Upper lobe of right lung (tissue), 1 donor: Measurements from ENCODE around the gene MRPS6. TPM values are rescaled to one million over a fixed set of nuclear protein-coding genes. Genes with fewer than 3 reads are reported as not detected.

ENCODE experiments used
- ATAC-seq: fragments of 200-7000 bp; cut with Tn5 transposase; one replicate; pipeline ENCODE4 v1.9.1; 2020; ENCODE audit warnings: mild to moderate bottlenecking, moderate library complexity
- DNase-seq: peaks from one replicate; pipeline ENCODE4 v3.0.0-alpha.2; 2020
- H3K27ac ChIP-seq: fragments of 200-600 bp; one replicate; pipeline ENCODE4 v1.8.0; 2022
- H3K27me3 ChIP-seq: fragments of 200-600 bp; one replicate; pipeline ENCODE4 v1.8.0; 2022; ENCODE audit warnings: mild to moderate bottlenecking
- H3K36me3 ChIP-seq: fragments of 200-600 bp; one replicate; pipeline ENCODE4 v1.8.0; 2022
- H3K4me1 ChIP-seq: fragments of 200-600 bp; one replicate; pipeline ENCODE4 v1.8.0; 2022
- H3K4me3 ChIP-seq: fragments of 200-600 bp; one replicate; pipeline ENCODE4 v1.8.0; 2022; ENCODE audit warnings: mild to moderate bottlenecking
- H3K9me3 ChIP-seq: fragments of 200-600 bp; one replicate; pipeline ENCODE4 v1.8.0; 2022
- CTCF ChIP-seq: fragments of 200-600 bp; IDR thresholded peaks from one replicate; pipeline ENCODE4 v1.8.0; 2022; ENCODE audit warnings: antibody characterized with exemption
- intact Hi-C: fragments of 100-400 bp; cut with DNase I; formaldehyde crosslinking; loops from one replicate; pipeline ENCODE4 v1.11.0; 2022
- total RNA-seq: library from RNA; stranded (reverse); fragmentation: NEBNext Ultra II Directional; extraction: Animal tissue kit (Norgen Biotek cat#: 25700); gene quantifications from one replicate; pipeline ENCODE4 v1.2.1, GENCODE V29; 2021
- donor health status: DM: no; HTN: yes; CAD: no; lungs with severe emphysema.

MRPS6 gene
- total RNA-seq, 1 donor from 2014 or later = 57.6 TPM

- no peaks in the 10 kb centered on the region for H3K36me3 ChIP-seq
- no peak for ATAC-seq
- no peak overlapping the region for H3K27ac ChIP-seq
- H3K9me3 ChIP-seq = no peaks in the 10 kb centered on the region
- H3K4me3 ChIP-seq = no peak overlapping the region
- intact Hi-C loops = no loop called here
- no peak for DNase-seq
- H3K27me3 ChIP-seq = no peaks in the 10 kb centered on the region
- H3K4me1 ChIP-seq = peaks cover 3% of the 10 kb centered on the region
- no peak for TF ChIP-seq CTCF
These were observed 35.7 kb downstream of the MRPS6 start for GRCh38 chr21:34109075-34109474.

GRCh38 chr21:34110594-34111202 is 37.3 kb downstream of the MRPS6 start:
- DNase-seq (no peak), ATAC-seq (no peak)
- no peak for TF ChIP-seq CTCF
- H3K36me3 ChIP-seq = no peaks in the 10 kb centered on the region
- H3K9me3 ChIP-seq = no peaks in the 10 kb centered on the region
- H3K4me3 ChIP-seq = no peak overlapping the region
- intact Hi-C loops = no loop called here
- H3K27ac ChIP-seq = no peak overlapping the region
- H3K27me3 ChIP-seq = no peaks in the 10 kb centered on the region
- H3K4me1 ChIP-seq = peaks cover 4% of the 10 kb centered on the region

DNA sequence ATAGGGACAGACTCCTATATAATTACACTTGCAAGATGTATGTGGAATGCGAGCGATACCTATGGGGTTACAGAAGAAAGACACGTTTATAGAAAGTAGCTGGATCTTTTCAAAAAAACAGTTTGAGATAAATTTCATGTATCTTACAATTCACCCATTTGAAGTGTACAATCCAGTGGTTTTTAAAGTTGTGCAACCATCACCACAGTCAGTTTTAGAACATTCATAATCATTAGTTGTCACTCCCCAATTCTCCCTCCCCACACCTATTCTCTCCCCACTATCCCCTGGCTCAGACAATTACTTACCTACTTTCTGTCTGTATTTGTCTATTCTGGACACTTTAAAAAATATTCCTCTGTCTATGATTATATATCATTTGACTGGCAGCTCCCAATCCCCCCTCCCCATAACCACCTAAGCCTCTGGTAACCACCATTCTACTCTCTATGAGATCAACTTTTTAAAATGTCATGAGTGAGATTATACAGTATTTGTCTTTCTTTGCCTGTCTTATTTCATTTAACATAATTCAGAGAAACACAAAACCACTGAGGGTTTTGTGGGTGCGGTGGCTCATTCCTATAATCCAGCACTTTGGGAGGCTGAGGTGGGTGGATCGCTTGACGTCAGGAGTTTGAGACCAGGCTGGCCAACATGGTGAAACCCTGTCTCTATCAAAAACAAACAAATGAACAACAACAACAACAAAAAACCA is 39.1 kb downstream of the MRPS6 start:
- no peaks in the 10 kb centered on the region for H3K27me3 ChIP-seq
- no peak for TF ChIP-seq CTCF
- H3K36me3 ChIP-seq = no peaks in the 10 kb centered on the region
- no peaks in the 10 kb centered on the region for H3K9me3 ChIP-seq
- no peak for ATAC-seq
- peaks cover 4% of the 10 kb centered on the region for H3K4me1 ChIP-seq
- DNase-seq = no peak
- H3K27ac ChIP-seq = no peak overlapping the region
- intact Hi-C loops = no loop called here
- no peak overlapping the region for H3K4me3 ChIP-seq

- DNase-seq (no peak), ATAC-seq (no peak)
- Histone ChIP-seq H3K27ac (no peak overlapping the region), H3K4me1 (peaks cover 4% of the 10 kb centered on the region), H3K4me3 (no peak overlapping the region), H3K9me3 (no peaks in the 10 kb centered on the region), H3K27me3 (no peaks in the 10 kb centered on the region), H3K36me3 (no peaks in the 10 kb centered on the region)
- intact Hi-C loops = no loop called here
- TF ChIP-seq CTCF = no peak
These were observed 40.5 kb downstream of the MRPS6 start for GRCh38 chr21:34113842-34114241.

DNA sequence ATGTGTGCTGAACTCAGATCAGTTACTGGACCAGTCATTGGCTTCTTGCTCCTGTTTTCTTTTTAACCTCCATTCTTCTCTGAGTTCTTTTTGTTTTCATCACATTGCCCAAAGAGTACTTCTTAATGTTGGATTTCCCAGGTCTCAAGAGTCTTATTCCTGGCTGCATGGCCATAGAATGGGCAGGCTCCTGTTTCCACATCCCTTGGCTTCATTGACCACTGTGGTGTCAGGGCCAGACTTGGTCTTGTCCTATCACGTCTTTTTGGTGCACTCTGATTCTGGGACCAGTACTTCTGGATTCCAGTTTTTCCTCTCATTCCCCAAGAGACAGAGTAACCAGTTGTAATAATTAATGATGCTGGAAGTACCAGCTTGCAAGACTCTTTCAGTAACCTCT is 41.8 kb downstream of the MRPS6 start:
- Histone ChIP-seq H3K9me3 (no peaks in the 10 kb centered on the region), H3K27ac (no peak overlapping the region), H3K36me3 (no peaks in the 10 kb centered on the region), H3K4me1 (peaks cover 4% of the 10 kb centered on the region), H3K4me3 (no peak overlapping the region), H3K27me3 (no peaks in the 10 kb centered on the region)
- intact Hi-C loops = no loop called here
- DNase-seq = no peak
- no peak for ATAC-seq
- TF ChIP-seq CTCF = no peak
